HepG2 (cell line): ENCODE measurements around the gene RPRD2. TPM values are rescaled to one million over a fixed set of nuclear protein-coding genes. Genes with fewer than 3 reads are reported as not detected.

Source experiments
- ATM ChIP-seq: fragments of 450-650 bp; IDR thresholded peaks from 2 replicates; pipeline ENCODE4 v1.7.1; 2017; ENCODE audit warnings: mild to moderate bottlenecking, borderline replicate concordance
- BHLHE40 ChIP-seq: IDR thresholded peaks from 2 replicates; pipeline ENCODE4 v1.6.1; 2011; ENCODE audit warnings: low read length, improper control_type of control experiment
- FLYWCH1 ChIP-seq: sonication (generic); formaldehyde crosslinking; IDR thresholded peaks from 2 replicates; pipeline ENCODE4 v1.8.1; 2023; ENCODE audit warnings: mild to moderate bottlenecking, missing genetic modification reagents
- FOXA1 ChIP-seq, 2 experiments: fragments of 450-650 bp in 1 of 2; sonication (generic) in 1 of 2; formaldehyde crosslinking in 1 of 2; IDR thresholded peaks; 2 replicates each; pipeline versions ENCODE4 v1.4.0 to v1.6.1; 2016 to 2020; ENCODE audit warnings: missing genetic modification reagents in 1 of 2
- STAG1 ChIP-seq: sonication (generic); formaldehyde crosslinking; IDR thresholded peaks from 2 replicates; pipeline ENCODE4 v1.4.0; 2020; ENCODE audit warnings: missing genetic modification reagents
- ZNF30 ChIP-seq: sonication (generic); formaldehyde crosslinking; IDR thresholded peaks from 2 replicates; pipeline ENCODE4 v1.5.0; 2020; ENCODE audit warnings: mild to moderate bottlenecking, missing genetic modification reagents
- ZNF33A ChIP-seq: sonication (generic); formaldehyde crosslinking; IDR thresholded peaks from 2 replicates; pipeline ENCODE4 v1.5.1; 2020; ENCODE audit warnings: missing genetic modification reagents, mild to moderate bottlenecking, moderate library complexity, borderline replicate concordance
- ZNF460 ChIP-seq: sonication (generic); formaldehyde crosslinking; IDR thresholded peaks from 2 replicates; pipeline ENCODE4 v1.5.1; 2020; ENCODE audit warnings: missing genetic modification reagents, mild to moderate bottlenecking, borderline replicate concordance
- polyA plus RNA-seq, 8 experiments: library from polyadenylated mRNA; depleted of rRNA in 3 of 8; stranded (reverse) in 7 of 8; unstranded in 1 of 8; fragments of >200 nt; fragmentation: Illumina TruSeq in 4 of 8; extraction: Trizol in 4 of 8; gene quantifications; 2 replicates each; pipeline versions ENCODE4 v1.2.1 to v1.2.3, GENCODE V29; 2011 to 2016; ENCODE audit warnings: low read depth in 4 of 8, missing spikeins in 1 of 8, mixed read lengths in 1 of 8; ENCODE audit not compliant: insufficient read depth in 1 of 8
- total RNA-seq, 5 experiments: library from RNA; depleted of rRNA; stranded (reverse); fragments of >200 nt; fragmentation: Illumina TruSeq; extraction: Trizol; gene quantifications; 2 replicates each; pipeline ENCODE4 v1.2.3, GENCODE V29; 2016; ENCODE audit warnings: low read depth in 1 of 5
- TF ChIP-seq, protein P1 (sequence below): sonication (generic); formaldehyde crosslinking; IDR thresholded peaks from 2 replicates; pipeline ENCODE4 v1.5.1; 2020; ENCODE audit warnings: mild to moderate bottlenecking, moderate library complexity, missing genetic modification reagents
- TF ChIP-seq, protein P2 (sequence below): sonication (generic); formaldehyde crosslinking; IDR thresholded peaks from 2 replicates; pipeline ENCODE4 v1.9.0; 2021; ENCODE audit warnings: mild to moderate bottlenecking, missing genetic modification reagents
- TF ChIP-seq, protein P3 (sequence below): sonication (generic); formaldehyde crosslinking; IDR thresholded peaks from 2 replicates; pipeline ENCODE4 v1.5.0; 2020; ENCODE audit warnings: mild to moderate bottlenecking, missing genetic modification reagents
- TF ChIP-seq, protein P4 (sequence below): sonication (generic); formaldehyde crosslinking; IDR thresholded peaks from 2 replicates; pipeline ENCODE4 v1.5.0; 2020; ENCODE audit warnings: missing genetic modification reagents
- TF ChIP-seq, protein P5 (sequence below): sonication (generic); formaldehyde crosslinking; IDR thresholded peaks from 2 replicates; pipeline ENCODE4 v1.4.0; 2020; ENCODE audit warnings: missing genetic modification reagents, borderline replicate concordance
- TF ChIP-seq, protein P6 (sequence below): sonication (generic); formaldehyde crosslinking; IDR thresholded peaks from 2 replicates; pipeline ENCODE4 v1.8.0; 2022; ENCODE audit warnings: low read depth, missing genetic modification reagents

The RPRD2 gene
- total and polyA plus RNA-seq, 2 of the 13 experiments (the other 11 are each of a cell fraction or from before 2014, with no cell fraction given), result 8.0 to 8.9 TPM

DNA sequence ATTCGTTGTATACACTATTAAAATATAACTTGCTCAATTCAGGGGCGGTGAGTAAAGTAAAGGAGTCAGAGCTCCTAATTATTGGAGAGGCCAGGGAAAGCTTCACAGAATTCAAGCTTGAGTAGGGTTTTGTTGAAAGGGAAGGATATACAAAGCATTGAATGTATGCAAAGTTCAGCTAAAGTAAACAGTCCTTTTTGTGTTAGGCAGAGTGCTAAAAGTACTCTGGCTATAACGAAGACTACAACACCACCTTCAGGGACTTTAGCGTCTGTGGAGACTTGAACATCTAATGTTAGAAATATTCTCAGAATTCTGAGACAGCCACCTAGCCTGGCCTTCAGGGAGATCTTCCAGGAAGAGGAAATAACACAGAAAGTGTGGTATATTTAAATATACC is 152.7 kb downstream of the RPRD2 start (continued):
- TF ChIP-seq ZNF30 (CRISPR knock-in tag), result no peak
- TF ChIP-seq, protein P1, sequence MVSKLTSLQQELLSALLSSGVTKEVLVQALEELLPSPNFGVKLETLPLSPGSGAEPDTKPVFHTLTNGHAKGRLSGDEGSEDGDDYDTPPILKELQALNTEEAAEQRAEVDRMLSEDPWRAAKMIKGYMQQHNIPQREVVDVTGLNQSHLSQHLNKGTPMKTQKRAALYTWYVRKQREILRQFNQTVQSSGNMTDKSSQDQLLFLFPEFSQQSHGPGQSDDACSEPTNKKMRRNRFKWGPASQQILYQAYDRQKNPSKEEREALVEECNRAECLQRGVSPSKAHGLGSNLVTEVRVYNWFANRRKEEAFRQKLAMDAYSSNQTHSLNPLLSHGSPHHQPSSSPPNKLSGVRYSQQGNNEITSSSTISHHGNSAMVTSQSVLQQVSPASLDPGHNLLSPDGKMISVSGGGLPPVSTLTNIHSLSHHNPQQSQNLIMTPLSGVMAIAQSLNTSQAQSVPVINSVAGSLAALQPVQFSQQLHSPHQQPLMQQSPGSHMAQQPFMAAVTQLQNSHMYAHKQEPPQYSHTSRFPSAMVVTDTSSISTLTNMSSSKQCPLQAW, result 0 out of 2 replicates have a peak, but pooled peaks have one; percentile 18
- peak; percentile 58 for TF ChIP-seq STAG1 (CRISPR knock-in tag)
- no peak for TF ChIP-seq ZNF460 (CRISPR knock-in tag)
- TF ChIP-seq, protein P2, sequence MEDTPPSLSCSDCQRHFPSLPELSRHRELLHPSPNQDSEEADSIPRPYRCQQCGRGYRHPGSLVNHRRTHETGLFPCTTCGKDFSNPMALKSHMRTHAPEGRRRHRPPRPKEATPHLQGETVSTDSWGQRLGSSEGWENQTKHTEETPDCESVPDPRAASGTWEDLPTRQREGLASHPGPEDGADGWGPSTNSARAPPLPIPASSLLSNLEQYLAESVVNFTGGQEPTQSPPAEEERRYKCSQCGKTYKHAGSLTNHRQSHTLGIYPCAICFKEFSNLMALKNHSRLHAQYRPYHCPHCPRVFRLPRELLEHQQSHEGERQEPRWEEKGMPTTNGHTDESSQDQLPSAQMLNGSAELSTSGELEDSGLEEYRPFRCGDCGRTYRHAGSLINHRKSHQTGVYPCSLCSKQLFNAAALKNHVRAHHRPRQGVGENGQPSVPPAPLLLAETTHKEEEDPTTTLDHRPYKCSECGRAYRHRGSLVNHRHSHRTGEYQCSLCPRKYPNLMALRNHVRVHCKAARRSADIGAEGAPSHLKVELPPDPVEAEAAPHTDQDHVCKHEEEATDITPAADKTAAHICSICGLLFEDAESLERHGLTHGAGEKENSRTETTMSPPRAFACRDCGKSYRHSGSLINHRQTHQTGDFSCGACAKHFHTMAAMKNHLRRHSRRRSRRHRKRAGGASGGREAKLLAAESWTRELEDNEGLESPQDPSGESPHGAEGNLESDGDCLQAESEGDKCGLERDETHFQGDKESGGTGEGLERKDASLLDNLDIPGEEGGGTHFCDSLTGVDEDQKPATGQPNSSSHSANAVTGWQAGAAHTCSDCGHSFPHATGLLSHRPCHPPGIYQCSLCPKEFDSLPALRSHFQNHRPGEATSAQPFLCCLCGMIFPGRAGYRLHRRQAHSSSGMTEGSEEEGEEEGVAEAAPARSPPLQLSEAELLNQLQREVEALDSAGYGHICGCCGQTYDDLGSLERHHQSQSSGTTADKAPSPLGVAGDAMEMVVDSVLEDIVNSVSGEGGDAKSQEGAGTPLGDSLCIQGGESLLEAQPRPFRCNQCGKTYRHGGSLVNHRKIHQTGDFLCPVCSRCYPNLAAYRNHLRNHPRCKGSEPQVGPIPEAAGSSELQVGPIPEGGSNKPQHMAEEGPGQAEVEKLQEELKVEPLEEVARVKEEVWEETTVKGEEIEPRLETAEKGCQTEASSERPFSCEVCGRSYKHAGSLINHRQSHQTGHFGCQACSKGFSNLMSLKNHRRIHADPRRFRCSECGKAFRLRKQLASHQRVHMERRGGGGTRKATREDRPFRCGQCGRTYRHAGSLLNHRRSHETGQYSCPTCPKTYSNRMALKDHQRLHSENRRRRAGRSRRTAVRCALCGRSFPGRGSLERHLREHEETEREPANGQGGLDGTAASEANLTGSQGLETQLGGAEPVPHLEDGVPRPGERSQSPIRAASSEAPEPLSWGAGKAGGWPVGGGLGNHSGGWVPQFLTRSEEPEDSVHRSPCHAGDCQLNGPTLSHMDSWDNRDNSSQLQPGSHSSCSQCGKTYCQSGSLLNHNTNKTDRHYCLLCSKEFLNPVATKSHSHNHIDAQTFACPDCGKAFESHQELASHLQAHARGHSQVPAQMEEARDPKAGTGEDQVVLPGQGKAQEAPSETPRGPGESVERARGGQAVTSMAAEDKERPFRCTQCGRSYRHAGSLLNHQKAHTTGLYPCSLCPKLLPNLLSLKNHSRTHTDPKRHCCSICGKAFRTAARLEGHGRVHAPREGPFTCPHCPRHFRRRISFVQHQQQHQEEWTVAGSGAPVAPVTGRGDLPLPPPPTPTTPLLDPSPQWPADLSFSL (CRISPR knock-in tag), result no peak
- TF ChIP-seq FOXA1 (IDR thresholded peaks at IDR 0.05), result no peak
- TF ChIP-seq FOXA1 (CRISPR knock-in tag; IDR thresholded peaks at IDR 0.05), result peak; percentile 80
- TF ChIP-seq, protein P3, sequence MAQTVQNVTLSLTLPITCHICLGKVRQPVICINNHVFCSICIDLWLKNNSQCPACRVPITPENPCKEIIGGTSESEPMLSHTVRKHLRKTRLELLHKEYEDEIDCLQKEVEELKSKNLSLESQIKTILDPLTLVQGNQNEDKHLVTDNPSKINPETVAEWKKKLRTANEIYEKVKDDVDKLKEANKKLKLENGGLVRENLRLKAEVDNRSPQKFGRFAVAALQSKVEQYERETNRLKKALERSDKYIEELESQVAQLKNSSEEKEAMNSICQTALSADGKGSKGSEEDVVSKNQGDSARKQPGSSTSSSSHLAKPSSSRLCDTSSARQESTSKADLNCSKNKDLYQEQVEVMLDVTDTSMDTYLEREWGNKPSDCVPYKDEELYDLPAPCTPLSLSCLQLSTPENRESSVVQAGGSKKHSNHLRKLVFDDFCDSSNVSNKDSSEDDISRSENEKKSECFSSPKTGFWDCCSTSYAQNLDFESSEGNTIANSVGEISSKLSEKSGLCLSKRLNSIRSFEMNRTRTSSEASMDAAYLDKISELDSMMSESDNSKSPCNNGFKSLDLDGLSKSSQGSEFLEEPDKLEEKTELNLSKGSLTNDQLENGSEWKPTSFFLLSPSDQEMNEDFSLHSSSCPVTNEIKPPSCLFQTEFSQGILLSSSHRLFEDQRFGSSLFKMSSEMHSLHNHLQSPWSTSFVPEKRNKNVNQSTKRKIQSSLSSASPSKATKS (CRISPR knock-in tag), result no peak
- no peak for TF ChIP-seq FLYWCH1 (CRISPR knock-in tag)
- TF ChIP-seq, protein P4, sequence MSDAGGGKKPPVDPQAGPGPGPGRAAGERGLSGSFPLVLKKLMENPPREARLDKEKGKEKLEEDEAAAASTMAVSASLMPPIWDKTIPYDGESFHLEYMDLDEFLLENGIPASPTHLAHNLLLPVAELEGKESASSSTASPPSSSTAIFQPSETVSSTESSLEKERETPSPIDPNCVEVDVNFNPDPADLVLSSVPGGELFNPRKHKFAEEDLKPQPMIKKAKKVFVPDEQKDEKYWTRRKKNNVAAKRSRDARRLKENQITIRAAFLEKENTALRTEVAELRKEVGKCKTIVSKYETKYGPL (CRISPR knock-in tag), result no peak
- TF ChIP-seq, protein P5, sequence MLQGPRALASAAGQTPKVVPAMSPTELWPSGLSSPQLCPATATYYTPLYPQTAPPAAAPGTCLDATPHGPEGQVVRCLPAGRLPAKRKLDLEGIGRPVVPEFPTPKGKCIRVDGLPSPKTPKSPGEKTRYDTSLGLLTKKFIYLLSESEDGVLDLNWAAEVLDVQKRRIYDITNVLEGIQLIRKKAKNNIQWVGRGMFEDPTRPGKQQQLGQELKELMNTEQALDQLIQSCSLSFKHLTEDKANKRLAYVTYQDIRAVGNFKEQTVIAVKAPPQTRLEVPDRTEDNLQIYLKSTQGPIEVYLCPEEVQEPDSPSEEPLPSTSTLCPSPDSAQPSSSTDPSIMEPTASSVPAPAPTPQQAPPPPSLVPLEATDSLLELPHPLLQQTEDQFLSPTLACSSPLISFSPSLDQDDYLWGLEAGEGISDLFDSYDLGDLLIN (CRISPR knock-in tag), result no peak
- TF ChIP-seq BHLHE40, result no peak
- TF ChIP-seq, protein P6, sequence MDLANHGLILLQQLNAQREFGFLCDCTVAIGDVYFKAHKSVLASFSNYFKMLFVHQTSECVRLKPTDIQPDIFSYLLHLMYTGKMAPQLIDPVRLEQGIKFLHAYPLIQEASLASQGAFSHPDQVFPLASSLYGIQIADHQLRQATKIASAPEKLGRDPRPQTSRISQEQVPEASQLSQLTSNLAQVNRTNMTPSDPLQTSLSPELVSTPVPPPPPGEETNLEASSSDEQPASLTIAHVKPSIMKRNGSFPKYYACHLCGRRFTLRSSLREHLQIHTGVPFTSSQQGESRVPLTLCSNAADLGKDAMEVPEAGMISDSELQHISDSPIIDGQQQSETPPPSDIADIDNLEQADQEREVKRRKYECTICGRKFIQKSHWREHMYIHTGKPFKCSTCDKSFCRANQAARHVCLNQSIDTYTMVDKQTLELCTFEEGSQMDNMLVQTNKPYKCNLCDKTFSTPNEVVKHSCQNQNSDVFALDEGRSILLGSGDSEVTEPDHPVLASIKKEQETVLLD (CRISPR knock-in tag), result no peak
- TF ChIP-seq ZNF33A (CRISPR knock-in tag), result no peak
- TF ChIP-seq ATM, result no peak
